Memory B cell (primary cell): ENCODE measurements around the gene VAMP3.

Source experiments
- ATAC-seq: fragments of 150-1000 bp; cut with Tn5 transposase; 2 replicates; pipeline ENCODE4 v1.10.0; 2021; ENCODE audit warnings: low read depth, mild to moderate bottlenecking, moderate library complexity
- DNase-seq, 2 donors: peaks; one replicate each; pipeline ENCODE4 v3.0.0; 2022; ENCODE audit warnings: low spot score in 2 of 2
- H3K27ac Mint-ChIP-seq: one replicate; pipeline ENCODE4 v1.8.0; 2022; ENCODE audit warnings: mild to moderate bottlenecking, moderate library complexity, mixed read lengths
- H3K27me3 Mint-ChIP-seq: one replicate; pipeline ENCODE4 v1.8.0; 2022; ENCODE audit warnings: mixed read lengths
- H3K36me3 Mint-ChIP-seq: one replicate; pipeline ENCODE4 v1.8.0; 2022; ENCODE audit warnings: mild to moderate bottlenecking, mixed read lengths
- H3K4me1 Mint-ChIP-seq: one replicate; pipeline ENCODE4 v1.8.0; 2022; ENCODE audit warnings: mixed read lengths
- H3K4me3 Mint-ChIP-seq: one replicate; pipeline ENCODE4 v1.8.0; 2022; ENCODE audit warnings: mild to moderate bottlenecking, moderate library complexity, mixed read lengths
- H3K9me3 Mint-ChIP-seq: one replicate; pipeline ENCODE4 v1.8.0; 2022; ENCODE audit warnings: mixed read lengths

Gene VAMP3

GRCh38 chr1:7751174-7751573 is 19.9 kb upstream of the VAMP3 start:
- DNase-seq (no peak), ATAC-seq (no peak)
- Mint-ChIP-seq H3K4me1 (peaks cover 6% of the 10 kb centered on the region), H3K27me3 (no peaks in the 10 kb centered on the region), H3K27ac (no peak overlapping the region), H3K9me3 (no peaks in the 10 kb centered on the region), H3K4me3 (no peak overlapping the region), H3K36me3 (no peaks in the 10 kb centered on the region)

GRCh38 chr1:7752512-7753417 is 18.3 kb upstream of the VAMP3 start:
- Mint-ChIP-seq H3K4me1 (peaks cover 6% of the 10 kb centered on the region), H3K9me3 (no peaks in the 10 kb centered on the region), H3K36me3 (no peaks in the 10 kb centered on the region), H3K4me3 (peak overlapping the region; percentile 34), H3K27ac (no peak overlapping the region), H3K27me3 (no peaks in the 10 kb centered on the region)
- peak; percentile 36 to 38 for DNase-seq
- ATAC-seq, result no peak

GRCh38 chr1:7753641-7754040 is 17.5 kb upstream of the VAMP3 start:
- no peak for ATAC-seq
- Mint-ChIP-seq H3K27me3 (no peaks in the 10 kb centered on the region), H3K27ac (no peak overlapping the region), H3K4me3 (no peak overlapping the region), H3K9me3 (no peaks in the 10 kb centered on the region), H3K4me1 (peaks cover 6% of the 10 kb centered on the region), H3K36me3 (no peaks in the 10 kb centered on the region)
- no peak for DNase-seq

- H3K27me3 Mint-ChIP-seq, result no peaks in the 10 kb centered on the region
- no peak overlapping the region for H3K4me3 Mint-ChIP-seq
- H3K4me1 Mint-ChIP-seq, result peaks cover 6% of the 10 kb centered on the region
- no peak for ATAC-seq
- no peak overlapping the region for H3K27ac Mint-ChIP-seq
- DNase-seq, result no peak
- no peaks in the 10 kb centered on the region for H3K36me3 Mint-ChIP-seq
- H3K9me3 Mint-ChIP-seq, result no peaks in the 10 kb centered on the region
Measured at GRCh38 chr1:7754234-7754633, 16.9 kb upstream of the VAMP3 start.

GRCh38 chr1:7755448-7755847 is 15.6 kb upstream of the VAMP3 start:
- H3K36me3 Mint-ChIP-seq, result no peaks in the 10 kb centered on the region
- H3K27me3 Mint-ChIP-seq, result no peaks in the 10 kb centered on the region
- no peak overlapping the region for H3K4me3 Mint-ChIP-seq
- no peaks in the 10 kb centered on the region for H3K9me3 Mint-ChIP-seq
- peaks cover 6% of the 10 kb centered on the region for H3K4me1 Mint-ChIP-seq
- ATAC-seq (no peak), DNase-seq (no peak)
- H3K27ac Mint-ChIP-seq, result no peak overlapping the region

- H3K36me3 Mint-ChIP-seq, result no peaks in the 10 kb centered on the region
- no peaks in the 10 kb centered on the region for H3K9me3 Mint-ChIP-seq
- H3K27ac Mint-ChIP-seq, result no peak overlapping the region
- DNase-seq, result no peak
- H3K4me1 Mint-ChIP-seq, result no peaks in the 10 kb centered on the region
- no peak overlapping the region for H3K4me3 Mint-ChIP-seq
- no peaks in the 10 kb centered on the region for H3K27me3 Mint-ChIP-seq
- ATAC-seq, result no peak
Measured at GRCh38 chr1:7760245-7760644, 10.9 kb upstream of the VAMP3 start.

- Mint-ChIP-seq H3K4me1 (no peaks in the 10 kb centered on the region), H3K36me3 (no peaks in the 10 kb centered on the region), H3K27ac (no peak overlapping the region), H3K4me3 (no peak overlapping the region), H3K9me3 (no peaks in the 10 kb centered on the region), H3K27me3 (peaks cover under 1% of the 10 kb centered on the region)
- ATAC-seq (no peak), DNase-seq (no peak)
Measured at GRCh38 chr1:7761103-7761502, 10.0 kb upstream of the VAMP3 start.

- ATAC-seq (no peak), DNase-seq (no peak)
- no peak overlapping the region for H3K27ac Mint-ChIP-seq
- peaks cover 5% of the 10 kb centered on the region for H3K27me3 Mint-ChIP-seq
- H3K4me3 Mint-ChIP-seq, result no peak overlapping the region
- H3K36me3 Mint-ChIP-seq, result no peaks in the 10 kb centered on the region
- peaks cover 7% of the 10 kb centered on the region for H3K4me1 Mint-ChIP-seq
- no peaks in the 10 kb centered on the region for H3K9me3 Mint-ChIP-seq
Measured at GRCh38 chr1:7767176-7767575, 3.9 kb upstream of the VAMP3 start.

- Mint-ChIP-seq H3K4me1 (peaks cover 9% of the 10 kb centered on the region), H3K4me3 (no peak overlapping the region), H3K27ac (no peak overlapping the region)
Measured at GRCh38 chr1:7768583-7768982, 2.5 kb upstream of the VAMP3 start.

GRCh38 chr1:7769673-7770412 is 1.3 kb upstream of the VAMP3 start:
- ATAC-seq (no peak), DNase-seq (no peak)
- H3K36me3 Mint-ChIP-seq, result peaks cover 7% of the 10 kb centered on the region
- no peak overlapping the region for H3K4me3 Mint-ChIP-seq
- H3K27ac Mint-ChIP-seq, result no peak overlapping the region
- H3K27me3 Mint-ChIP-seq, result peaks cover 5% of the 10 kb centered on the region
- no peaks in the 10 kb centered on the region for H3K9me3 Mint-ChIP-seq
- H3K4me1 Mint-ChIP-seq, result peaks cover 12% of the 10 kb centered on the region

More at GRCh38 chr1:7768583-7768982, 2.5 kb upstream of the VAMP3 start:
- Mint-ChIP-seq H3K9me3 (no peaks in the 10 kb centered on the region), H3K36me3 (peaks cover under 1% of the 10 kb centered on the region), H3K27me3 (peaks cover 5% of the 10 kb centered on the region)
- DNase-seq, result no peak
- no peak for ATAC-seq

GRCh38 chr1:7770669-7770996 is 463 bp upstream of the VAMP3 start:
- DNase-seq, result no peak
- Mint-ChIP-seq H3K9me3 (no peaks in the 10 kb centered on the region), H3K4me1 (peaks cover 12% of the 10 kb centered on the region)

GRCh38 chr1:7771823-7772299 is 765 bp downstream of the VAMP3 start:
- Mint-ChIP-seq H3K27me3 (peaks cover 4% of the 10 kb centered on the region), H3K4me3 (peak overlapping the region; percentile 92), H3K9me3 (no peaks in the 10 kb centered on the region), H3K4me1 (peaks cover 12% of the 10 kb centered on the region), H3K27ac (peak overlapping the region; percentile 81), H3K36me3 (peaks cover 10% of the 10 kb centered on the region)
- ATAC-seq (peak; percentile 3), DNase-seq (no peak)

More at GRCh38 chr1:7770669-7770996, 463 bp upstream of the VAMP3 start:
- H3K27ac Mint-ChIP-seq, result peak overlapping the region; percentile 81
- peak overlapping the region; percentile 92 for H3K4me3 Mint-ChIP-seq
- peaks cover 5% of the 10 kb centered on the region for H3K27me3 Mint-ChIP-seq
- H3K36me3 Mint-ChIP-seq, result peaks cover 10% of the 10 kb centered on the region
- peak; percentile 54 for ATAC-seq

GRCh38 chr1:7777591-7777990 is 6.5 kb downstream of the VAMP3 start:
- Mint-ChIP-seq H3K36me3 (peaks cover 18% of the 10 kb centered on the region), H3K4me3 (no peak overlapping the region), H3K27ac (no peak overlapping the region), H3K27me3 (no peaks in the 10 kb centered on the region), H3K4me1 (peaks cover 12% of the 10 kb centered on the region), H3K9me3 (no peaks in the 10 kb centered on the region)
- DNase-seq, result no peak
- no peak for ATAC-seq

GRCh38 chr1:7778133-7778628 is 7.1 kb downstream of the VAMP3 start:
- no peak for ATAC-seq
- no peaks in the 10 kb centered on the region for H3K27me3 Mint-ChIP-seq
- no peaks in the 10 kb centered on the region for H3K9me3 Mint-ChIP-seq

More at GRCh38 chr1:7778133-7778628, 7.1 kb downstream of the VAMP3 start:
- H3K4me1 Mint-ChIP-seq, result peaks cover 16% of the 10 kb centered on the region
- H3K36me3 Mint-ChIP-seq, result peaks cover 18% of the 10 kb centered on the region
- H3K4me3 Mint-ChIP-seq, result no peak overlapping the region
- no peak for DNase-seq
- no peak overlapping the region for H3K27ac Mint-ChIP-seq
